Central memory CD4-positive, alpha-beta T cell (primary cell): ENCODE data around the gene TP53.

Source experiments
- DNase-seq: peaks from one replicate; pipeline ENCODE4 v3.0.0; 2022

Gene TP53

DNA sequence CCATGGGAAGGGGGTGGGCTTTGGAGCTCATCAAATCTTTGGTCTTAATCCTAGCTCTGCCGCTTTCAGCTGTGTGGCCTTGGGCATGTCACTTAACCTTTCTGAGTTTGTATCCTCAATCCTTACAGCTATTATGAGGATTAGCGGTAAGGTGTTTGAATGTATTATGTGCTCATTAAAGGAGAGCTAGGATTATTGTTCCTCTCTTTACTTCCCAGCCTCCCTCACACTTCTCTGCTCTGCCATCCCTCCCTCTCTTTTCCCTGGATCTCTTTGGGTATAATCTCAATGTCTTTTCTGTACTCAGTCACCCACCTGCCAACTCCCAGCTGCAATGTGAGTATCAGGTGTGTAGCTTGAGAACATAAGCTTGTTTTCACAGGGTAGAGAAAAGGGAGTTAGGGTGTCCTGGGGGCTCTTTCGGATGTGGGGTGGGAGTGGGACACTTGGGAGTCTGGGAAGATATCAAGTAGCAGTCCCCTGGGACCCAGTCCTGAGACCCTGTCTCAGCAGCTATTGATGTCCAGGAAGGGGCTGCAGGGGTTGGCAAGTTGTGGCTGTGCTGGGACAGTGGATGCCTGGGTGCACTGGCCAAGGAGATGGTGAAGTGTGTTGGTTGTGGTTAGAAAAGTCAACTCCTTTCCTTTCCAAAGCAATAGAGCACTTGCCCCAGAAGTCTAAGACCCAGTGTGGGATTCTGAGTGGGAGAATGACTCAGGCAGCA lies 19.5 kb upstream of the TP53 start:
- no peak for DNase-seq

DNA sequence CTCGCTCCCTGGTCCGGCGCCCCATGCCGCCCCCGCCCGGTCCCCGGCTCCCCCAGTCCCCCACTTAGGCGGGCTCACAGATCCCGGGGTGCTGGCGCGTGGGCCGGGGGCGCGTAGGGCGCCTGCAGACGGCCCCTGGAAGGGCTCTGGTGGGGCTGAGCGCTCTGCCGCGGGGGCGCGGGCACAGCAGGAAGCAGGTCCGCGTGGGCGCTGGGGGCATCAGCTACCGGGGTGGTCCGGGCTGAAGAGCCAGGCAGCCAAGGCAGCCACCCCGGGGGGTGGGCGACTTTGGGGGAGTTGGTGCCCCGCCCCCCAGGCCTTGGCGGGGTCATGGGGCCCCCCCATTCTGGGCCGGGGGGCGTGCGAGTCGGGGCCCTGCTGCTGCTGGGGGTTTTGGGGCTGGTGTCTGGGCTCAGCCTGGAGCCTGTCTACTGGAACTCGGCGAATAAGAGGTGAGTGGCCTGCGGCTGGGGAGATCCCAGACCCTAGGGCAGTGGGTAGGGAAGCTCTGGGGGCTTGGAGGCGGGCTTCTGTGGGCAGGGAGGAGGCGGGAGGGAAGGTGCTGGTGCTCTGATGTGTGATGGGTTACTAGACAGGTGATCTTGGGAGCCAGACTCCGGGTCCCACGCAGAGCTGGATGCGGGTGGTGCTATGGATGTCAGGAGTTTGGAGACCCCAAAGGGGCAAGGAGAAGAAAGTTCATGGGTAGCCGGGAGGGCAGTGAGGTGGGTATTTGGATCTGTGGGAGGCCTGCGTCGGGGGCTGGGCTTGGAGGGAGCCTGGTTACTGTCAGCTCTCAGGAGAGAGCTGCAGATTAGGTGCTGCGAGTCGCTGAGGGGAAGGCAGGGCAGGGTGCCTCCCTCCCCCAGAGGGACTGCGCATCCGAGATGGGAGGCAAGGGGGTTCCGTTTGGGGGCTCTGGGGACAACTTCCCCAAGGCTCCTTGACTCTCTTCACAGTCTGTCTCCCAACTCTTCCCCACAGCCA lies 18.3 kb upstream of the TP53 start:
- DNase-seq, result no peak

DNA sequence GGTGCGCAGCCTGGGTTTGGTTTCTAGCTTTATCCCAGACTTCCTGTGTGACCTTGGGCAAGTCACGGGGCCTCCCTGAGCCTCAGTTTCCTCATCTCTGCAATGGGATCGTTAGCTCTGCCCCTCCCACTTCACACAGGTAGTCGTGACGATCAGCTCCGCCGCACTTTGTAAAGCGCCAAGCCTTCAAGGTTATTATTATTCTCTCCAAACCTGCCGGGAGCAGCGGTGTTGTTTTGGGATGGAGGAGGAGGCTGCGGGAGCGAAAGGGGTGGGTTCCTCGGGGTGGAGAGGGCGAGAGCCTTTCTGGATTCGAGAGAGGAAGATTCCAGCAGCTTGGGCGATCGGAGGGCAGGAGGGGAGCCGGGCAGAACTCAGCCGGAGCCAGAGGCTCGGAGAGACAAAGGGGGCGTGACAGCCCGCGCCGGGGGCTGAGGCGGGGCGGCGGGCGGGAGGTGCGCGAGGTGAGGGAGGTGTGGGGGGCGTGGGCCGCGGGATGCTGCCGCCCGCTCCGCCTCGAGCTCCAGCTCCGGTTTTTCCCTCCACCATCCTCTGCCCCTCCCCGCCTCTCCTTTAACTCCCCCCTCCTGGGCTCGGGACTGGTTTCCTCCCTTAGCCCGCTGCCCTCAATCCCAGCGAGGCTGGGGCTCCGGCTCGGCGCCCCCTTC lies 17.4 kb upstream of the TP53 start, which contains the start of gene EFNB3:
Gene EFNB3 (plus strand): TSS at position 602 of the 668 bp plus-strand sequence. CDS start 397 bp downstream, outside the sequence.
- no peak for DNase-seq

DNA sequence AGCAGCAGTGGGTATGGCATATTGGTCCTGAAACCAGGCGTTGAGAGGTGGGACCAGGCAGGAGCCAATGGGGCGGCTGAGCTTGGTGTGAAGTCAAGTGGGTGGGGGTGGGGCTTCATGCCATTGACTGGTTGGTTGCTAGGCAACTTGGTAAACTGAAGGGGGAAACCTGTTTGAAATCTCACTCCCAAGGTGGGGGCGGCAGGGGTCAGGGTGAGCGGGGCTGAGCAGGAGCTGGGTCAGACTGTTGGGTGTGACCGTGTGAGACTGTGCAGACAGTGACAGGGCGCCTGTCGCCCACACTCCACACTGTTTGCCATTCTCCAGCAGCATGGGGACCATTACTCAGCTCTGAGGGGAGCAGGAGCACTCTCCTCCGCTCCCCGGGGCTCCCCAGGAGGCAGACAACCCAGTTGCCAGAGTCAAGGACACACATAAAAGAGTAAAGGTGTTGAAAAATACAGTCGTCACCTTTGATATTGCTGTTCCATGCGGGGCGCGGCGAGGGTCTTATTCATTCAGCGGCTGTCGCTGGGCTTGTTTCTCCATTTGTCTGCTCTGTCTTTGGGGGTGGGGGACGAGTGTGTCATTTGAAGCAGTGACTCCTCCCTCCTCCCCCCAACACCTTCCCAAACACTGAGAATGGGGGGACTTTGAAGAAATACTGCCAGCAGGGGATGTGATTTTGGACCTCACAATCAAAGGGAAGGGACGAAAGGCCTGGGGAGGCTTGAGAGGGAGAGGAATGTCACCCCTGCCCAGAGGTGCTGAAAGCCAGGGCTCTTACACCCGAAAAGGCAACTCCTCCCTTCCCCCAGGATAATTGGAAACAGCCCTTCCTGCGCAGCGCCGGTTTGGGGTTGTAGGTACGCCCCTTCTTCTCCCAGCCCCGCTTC lies 16.5 kb upstream of the TP53 start:
- no peak for DNase-seq

DNA sequence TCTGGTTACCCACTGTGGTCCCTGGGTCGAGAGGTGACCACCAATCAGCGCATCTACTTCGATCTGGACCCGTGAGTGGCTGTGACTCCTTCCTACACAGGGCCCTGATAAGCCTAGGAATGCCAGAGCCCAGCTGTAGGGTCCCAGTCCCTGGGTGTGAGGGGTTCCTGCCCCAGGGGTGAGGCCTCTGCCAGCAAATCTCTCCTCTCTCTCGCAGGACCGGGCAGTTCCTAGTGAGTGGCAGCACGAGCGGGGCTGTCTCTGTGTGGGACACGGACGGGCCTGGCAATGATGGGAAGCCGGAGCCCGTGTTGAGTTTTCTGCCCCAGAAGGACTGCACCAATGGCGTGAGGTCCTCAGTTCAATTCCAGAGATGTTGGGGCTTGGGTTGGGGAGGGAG lies 15.5 kb upstream of the TP53 start:
- no peak for DNase-seq

DNA sequence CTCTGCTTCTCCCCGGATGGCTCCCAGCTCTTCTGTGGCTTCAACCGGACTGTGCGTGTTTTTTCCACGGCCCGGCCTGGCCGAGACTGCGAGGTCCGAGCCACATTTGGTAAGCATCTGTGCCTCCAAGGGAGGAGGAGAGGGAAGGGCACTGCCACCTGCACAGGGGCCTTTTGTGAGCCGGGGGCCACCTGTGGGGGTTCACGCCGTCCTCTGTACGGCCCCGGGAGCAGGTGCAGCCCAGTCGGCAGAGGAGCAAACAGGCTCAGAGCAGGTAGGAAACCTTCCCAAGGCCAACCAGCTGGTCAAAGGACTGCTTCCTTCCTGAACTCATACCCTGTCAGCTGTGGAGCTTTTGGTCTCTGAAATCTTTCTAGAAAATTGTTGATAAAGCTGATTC lies 14.4 kb upstream of the TP53 start:
- no peak for DNase-seq

DNA sequence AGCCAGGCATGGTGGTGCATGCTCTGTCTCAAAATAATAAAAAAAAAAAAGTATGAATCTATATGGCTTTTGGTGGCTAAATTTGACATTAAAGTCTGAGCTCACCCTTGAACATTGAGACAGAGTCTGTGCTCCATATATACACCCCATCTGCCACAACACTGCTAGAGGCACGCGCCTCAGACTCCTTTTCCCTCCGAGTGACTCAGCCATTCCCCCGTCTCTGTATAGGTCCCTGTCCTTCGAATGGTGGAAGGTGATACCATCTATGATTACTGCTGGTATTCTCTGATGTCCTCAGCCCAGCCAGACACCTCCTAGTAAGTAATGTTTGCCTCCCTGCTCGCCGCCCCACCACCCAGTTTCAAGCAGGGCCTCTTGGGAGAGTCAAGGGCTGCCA lies 13.2 kb upstream of the TP53 start:
- DNase-seq, result no peak

DNA sequence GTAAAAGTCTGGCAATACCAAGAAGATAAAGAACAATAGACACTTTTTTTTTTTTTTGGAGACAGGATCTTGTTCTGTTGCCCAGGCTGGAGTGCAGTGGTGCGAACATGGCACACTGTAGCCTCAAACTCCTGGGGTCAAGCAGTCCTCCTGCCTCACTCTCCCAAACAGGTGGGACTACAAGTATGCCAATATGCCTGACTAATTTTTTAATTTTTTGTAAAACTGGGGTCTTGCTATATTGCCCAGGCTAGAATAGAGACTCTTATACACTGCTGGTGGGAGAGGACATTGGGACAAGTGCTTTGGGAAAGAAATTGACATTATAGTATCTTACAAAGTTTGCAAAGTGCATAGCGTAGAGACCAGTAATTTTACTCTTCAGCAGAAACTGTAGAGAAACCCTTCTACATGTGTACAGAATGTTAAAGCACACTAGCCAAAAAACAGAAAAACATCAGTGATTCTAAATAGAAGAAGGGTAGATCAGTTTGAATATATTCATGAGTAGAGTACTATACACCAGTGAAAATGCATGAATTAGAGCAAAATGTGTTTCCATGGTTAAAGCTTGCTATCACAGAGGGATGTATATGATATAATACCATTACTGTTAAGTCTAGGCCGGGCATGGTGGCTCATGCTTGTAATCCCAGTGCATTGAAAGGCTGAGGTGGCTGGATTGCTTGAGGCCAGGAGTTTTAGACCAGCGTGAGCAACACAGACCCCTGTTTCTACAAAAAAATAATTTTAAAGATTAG lies 10.7 kb upstream of the TP53 start:
- DNase-seq, result no peak

DNA sequence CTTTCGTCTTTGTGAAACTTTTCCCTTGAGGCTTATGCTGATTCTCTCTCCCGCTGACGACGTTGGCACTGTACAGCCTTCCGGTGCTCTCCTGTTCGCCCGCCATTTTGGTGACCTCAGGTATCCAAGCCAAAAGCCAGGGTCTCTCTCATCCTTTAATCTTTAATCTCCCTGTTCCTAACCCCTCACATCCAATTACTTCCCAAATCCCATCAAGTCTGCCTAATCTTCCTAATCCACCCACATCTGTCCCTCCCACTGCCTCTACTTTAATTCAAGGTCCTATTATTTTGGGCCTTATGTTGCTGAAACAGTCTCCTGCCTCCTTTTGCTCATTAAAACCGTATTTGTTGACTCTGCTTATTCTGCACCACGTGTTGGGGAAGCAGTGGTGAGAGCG lies 8.3 kb upstream of the TP53 start:
- no peak for DNase-seq

DNA sequence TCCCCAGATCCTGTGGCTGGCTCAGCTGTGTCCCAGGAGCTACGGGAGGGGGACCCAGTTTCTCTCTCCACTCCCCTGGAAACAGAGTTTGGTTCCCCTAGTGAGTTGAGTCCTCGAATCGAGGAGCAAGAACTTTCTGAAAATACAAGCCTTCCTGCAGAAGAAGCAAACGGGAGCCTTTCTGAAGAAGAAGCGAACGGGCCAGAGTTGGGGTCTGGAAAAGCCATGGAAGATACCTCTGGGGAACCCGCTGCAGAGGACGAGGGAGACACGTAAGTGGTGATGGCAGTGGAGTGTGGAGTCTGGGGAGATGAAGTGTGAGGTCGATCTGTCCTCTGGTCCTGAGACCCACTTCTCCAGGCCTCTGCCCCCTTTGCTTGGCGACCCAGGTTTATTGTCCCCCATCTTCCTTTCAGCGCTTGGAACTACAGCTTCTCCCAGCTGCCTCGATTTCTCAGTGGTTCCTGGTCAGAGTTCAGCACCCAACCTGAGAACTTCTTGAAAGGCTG lies 1.6 kb upstream of the TP53 start:
- DNase-seq, result no peak

DNA sequence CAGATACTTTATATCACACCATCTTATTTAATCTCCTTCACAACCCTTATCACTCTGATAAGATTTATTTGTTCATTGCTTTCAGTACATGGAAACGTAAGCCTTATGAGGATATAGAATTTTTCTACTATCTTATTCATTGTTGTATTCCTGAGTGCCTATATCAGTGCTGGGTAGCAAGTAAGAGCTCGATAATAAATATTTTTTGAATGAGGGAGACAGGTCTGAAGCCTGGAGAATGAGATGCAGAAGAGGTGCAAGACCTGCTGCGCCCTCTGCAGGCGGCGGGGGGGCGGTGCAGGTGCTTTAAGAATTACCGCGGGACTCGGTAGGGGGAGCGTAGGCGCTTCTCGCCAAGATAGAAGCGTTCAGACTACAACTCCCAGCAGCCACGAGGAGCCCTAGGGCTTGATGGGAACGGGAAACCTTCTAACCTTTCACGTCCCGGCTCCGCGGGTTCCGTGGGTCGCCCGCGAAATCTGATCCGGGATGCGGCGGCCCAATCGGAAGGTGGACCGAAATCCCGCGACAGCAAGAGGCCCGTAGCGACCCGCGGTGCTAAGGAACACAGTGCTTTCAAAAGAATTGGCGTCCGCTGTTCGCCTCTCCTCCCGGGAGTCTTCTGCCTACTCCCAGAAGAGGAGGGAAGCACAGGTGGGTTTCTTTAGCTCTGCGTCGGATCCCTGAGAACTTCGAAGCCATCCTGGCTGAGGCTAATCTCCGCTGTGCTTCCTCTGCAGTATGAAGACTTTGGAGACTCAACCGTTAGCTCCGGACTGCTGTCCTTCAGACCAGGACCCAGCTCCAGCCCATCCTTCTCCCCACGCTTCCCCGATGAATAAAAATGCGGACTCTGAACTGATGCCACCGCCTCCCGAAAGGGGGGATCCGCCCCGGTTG lies 868 bp upstream of the TP53 start, which contains the start of gene WRAP53:
Gene WRAP53 (plus strand): TSS at position 570 of the 900 bp plus-strand sequence. CDS start 172 bp downstream, at position 742.
- DNase-seq, result peak; percentile 95

DNA sequence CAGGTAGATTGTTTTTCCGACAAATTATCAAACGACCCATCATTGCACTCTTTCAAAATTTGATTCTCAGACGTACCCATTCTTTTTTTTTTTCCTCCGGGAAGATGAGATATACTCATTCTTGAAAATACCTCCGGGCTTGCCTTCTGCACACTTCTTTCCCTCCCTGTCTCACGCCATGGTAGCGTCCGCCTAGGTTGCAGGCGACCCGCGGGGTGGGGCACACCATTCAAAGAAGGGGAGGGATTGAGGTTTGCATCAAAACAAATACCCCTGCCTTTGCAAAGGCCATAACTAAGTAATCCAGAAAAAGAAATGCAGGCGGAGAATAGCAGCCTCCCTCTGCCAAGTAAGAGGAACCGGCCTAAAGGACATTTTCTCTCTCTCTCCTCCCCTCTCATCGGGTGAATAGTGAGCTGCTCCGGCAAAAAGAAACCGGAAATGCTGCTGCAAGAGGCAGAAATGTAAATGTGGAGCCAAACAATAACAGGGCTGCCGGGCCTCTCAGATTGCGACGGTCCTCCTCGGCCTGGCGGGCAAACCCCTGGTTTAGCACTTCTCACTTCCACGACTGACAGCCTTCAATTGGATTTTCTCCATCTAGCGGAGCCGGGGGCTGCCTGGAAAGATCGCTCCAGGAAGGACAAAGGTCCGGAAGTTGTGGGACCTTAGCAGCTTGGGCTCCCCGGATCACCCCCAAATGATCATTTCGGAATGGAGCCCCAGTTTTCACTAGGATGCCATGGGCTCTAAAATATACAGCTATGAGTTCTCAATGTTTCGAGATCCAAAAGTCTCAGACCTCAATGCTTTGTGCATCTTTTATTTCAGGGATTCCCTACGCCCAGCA lies 843 bp downstream of the TP53 start:
- DNase-seq, result peak; percentile 88

DNA sequence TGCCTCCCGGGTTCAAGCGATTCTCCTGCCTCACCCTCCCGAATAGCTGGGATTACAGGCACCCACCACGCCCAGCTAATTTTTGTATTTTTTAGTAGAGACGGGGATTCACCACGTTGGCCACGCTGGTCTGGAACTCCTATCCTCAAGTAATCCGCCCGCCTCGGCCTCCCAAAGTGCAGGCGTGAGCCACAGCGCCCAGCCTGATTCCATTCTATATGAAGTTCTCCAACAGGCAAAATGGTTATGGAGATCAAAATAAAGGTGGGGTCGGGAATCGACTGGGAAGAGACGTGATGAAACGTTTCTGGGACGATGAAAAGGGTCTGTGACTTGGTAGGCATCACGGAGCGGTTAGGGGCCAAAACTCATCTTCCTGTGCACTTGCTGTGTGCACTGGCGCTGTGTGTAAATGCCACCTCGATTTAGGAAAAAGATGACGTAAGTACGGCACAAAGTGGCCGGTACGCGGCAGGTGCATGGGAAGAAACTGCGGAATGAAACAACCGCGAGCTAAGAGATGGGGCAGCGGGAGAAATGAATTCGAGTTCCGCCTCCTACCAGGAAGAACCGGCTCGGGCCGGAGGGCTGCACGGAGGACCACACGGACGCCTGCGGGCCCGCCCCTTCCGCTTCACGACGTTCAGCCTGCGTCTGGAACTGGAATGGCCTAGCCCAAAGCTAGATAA lies 1.6 kb downstream of the TP53 start:
- DNase-seq, result peak; percentile 89

DNA sequence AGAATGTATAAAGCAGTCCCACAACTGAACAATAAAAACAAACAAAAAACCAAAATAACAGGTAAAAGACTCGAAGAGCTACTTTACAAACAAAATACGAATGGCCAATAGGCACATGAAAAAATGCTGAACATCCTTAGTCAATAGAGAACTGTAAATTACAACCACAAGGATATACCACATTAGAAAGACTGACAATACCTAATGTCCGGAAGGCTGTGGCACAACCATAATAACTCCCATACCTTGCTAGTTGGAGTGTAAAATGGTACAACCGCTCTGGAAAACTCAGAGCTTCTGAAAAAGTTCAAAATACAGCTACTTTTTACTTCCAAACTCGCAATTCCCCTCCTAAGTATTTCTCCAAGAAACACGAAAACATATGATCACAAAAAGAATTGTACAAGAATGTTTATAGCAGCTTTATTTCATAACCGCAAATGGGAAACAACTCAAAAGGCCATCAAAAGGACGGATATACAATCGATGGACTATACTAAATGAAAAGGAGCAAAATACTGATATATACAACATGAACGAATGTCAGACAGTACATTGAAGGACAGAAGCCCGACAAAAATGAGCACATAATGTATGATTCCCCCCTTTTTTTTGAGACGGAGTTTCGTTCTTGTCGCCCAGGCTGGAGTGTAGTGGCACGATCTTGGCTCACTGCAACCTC lies 2.3 kb downstream of the TP53 start:
- DNase-seq, result peak; percentile 24

DNA sequence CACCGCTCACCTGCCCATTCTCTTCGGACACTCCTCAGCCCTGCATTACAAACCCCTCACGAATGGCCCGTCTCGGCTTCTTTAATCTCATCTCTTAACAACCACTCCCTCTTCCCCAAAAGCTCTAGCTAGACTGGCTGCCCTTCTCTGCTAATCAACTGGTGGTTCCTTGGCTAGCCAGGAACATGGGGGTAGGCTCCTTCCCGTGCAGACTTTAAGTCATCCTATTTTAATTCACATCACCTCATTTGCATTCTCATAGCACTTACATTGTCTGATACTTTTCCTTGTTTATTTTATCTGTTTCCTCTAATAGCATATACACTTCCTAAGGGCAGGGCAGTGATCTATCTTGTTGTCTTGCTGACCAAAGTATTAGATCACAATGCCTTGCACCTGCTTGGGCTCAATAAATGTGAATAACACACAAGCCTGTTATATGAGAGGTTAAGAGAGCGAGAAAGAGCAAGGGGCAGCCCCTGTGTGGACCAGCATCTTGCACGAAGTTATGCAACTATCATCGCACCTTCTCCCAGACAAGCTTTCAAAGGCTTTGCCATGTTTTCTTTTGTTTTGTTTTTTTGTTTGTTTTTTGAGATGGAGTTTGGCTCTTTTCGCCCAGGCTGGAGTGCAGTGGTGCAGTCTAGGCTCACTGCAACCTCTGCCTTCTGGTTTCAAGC lies 9.8 kb downstream of the TP53 start:
- no peak for DNase-seq

DNA sequence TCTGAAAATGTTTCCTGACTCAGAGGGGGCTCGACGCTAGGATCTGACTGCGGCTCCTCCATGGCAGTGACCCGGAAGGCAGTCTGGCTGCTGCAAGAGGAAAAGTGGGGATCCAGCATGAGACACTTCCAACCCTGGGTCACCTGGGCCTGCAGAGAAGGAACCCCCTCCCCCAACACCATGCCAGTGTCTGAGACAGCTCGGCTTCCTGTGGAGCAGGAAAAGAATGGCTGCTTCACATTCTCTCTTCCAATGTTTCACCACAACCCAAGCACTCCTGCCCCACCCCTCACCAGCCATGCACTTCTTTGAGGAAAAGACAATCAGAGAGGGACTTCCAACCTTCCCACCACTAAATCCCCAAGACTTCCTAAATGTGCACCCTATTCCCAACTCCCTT lies 10.8 kb downstream of the TP53 start:
- DNase-seq, result no peak

DNA sequence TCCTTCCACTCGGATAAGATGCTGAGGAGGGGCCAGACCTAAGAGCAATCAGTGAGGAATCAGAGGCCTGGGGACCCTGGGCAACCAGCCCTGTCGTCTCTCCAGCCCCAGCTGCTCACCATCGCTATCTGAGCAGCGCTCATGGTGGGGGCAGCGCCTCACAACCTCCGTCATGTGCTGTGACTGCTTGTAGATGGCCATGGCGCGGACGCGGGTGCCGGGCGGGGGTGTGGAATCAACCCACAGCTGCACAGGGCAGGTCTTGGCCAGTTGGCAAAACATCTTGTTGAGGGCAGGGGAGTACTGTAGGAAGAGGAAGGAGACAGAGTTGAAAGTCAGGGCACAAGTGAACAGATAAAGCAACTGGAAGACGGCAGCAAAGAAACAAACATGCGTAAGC lies 12.4 kb downstream of the TP53 start:
- DNase-seq, result no peak
